Measurements from ENCODE around the gene ATP2C1. TPM values are rescaled to one million over a fixed set of nuclear protein-coding genes. Genes with fewer than 3 reads are reported as not detected.

Gene ATP2C1
- total and polyA plus RNA-seq, 4 donors, result 41.4 to 126 (median 74.2) TPM

GRCh38 chr3:130905551-130905950 lies 11.7 kb downstream of the ATP2C1 start:
- DNase-seq, result peak in 1 of 3 donors; percentile 30
- WGBS, 2 donors, result 26 to 38% methylated on average over 1 of the region's 1 CpG
- H3K27ac ChIP-seq (ENCODE audit: low read depth in 1 of 2, low read length in 1 of 2), result no peak overlapping the region
- H3K9me3 ChIP-seq (ENCODE audit: control insufficient read depth in 4 of 4, insufficient read depth in 3 of 4, low read length in 3 of 4), result no peaks in the 10 kb centered on the region
- H3K27me3 ChIP-seq (ENCODE audit: control insufficient read depth in 3 of 3, insufficient read depth in 3 of 3, low read length in 2 of 3), result no peaks in the 10 kb centered on the region
- peaks cover 0 to 19% (median 9%) of the 10 kb centered on the region in 5 donors for H3K4me1 ChIP-seq (ENCODE audit: control insufficient read depth in 5 of 5, insufficient read depth in 5 of 5, low read length in 5 of 5)
- no peak overlapping the region for H3K4me3 ChIP-seq
- peak overlapping the region in 1 of 2 donors; percentile 8 for H3K9ac ChIP-seq (ENCODE audit: insufficient read depth in 1 of 2, low read length in 2 of 2)
- ATAC-seq (ENCODE audit: insufficient read depth, low FRiP score), result peak; percentile 25
- no peaks in the 10 kb centered on the region for H3K36me3 ChIP-seq (ENCODE audit: control insufficient read depth in 4 of 4, insufficient read depth in 4 of 4, low read length in 4 of 4)
- TF ChIP-seq CTCF (IDR thresholded peaks at IDR 0.05; ENCODE audit: control extremely low read depth, extremely low read depth), result no peak

- ATAC-seq (ENCODE audit: insufficient read depth, low FRiP score) (no peak), DNase-seq (no peak)
- no peak overlapping the region for H3K9ac ChIP-seq (ENCODE audit: insufficient read depth in 1 of 2, low read length in 2 of 2)
- no peak for TF ChIP-seq CTCF (IDR thresholded peaks at IDR 0.05; ENCODE audit: control extremely low read depth, extremely low read depth)
- WGBS, 2 donors, result 84 to 92% methylated on average over 3 of the region's 3 CpGs
- no peak overlapping the region for H3K27ac ChIP-seq (ENCODE audit: low read depth in 1 of 2, low read length in 1 of 2)
- no peaks in the 10 kb centered on the region for H3K9me3 ChIP-seq (ENCODE audit: control insufficient read depth in 4 of 4, insufficient read depth in 3 of 4, low read length in 3 of 4)
- H3K36me3 ChIP-seq (ENCODE audit: control insufficient read depth in 4 of 4, insufficient read depth in 4 of 4, low read length in 4 of 4), result no peaks in the 10 kb centered on the region
- H3K4me3 ChIP-seq, result no peak overlapping the region
- peaks cover 0 to 14% (median 5%) of the 10 kb centered on the region in 5 donors for H3K4me1 ChIP-seq (ENCODE audit: control insufficient read depth in 5 of 5, insufficient read depth in 5 of 5, low read length in 5 of 5)
- H3K27me3 ChIP-seq (ENCODE audit: control insufficient read depth in 3 of 3, insufficient read depth in 3 of 3, low read length in 2 of 3), result no peaks in the 10 kb centered on the region
Observed at GRCh38 chr3:130906374-130906995, 12.6 kb downstream of the ATP2C1 start.

GRCh38 chr3:130907500-130907899 lies 13.6 kb downstream of the ATP2C1 start:
- no peaks in the 10 kb centered on the region for H3K27me3 ChIP-seq (ENCODE audit: control insufficient read depth in 3 of 3, insufficient read depth in 3 of 3, low read length in 2 of 3)
- no peak for TF ChIP-seq CTCF (IDR thresholded peaks at IDR 0.05; ENCODE audit: control extremely low read depth, extremely low read depth)
- H3K9me3 ChIP-seq (ENCODE audit: control insufficient read depth in 4 of 4, insufficient read depth in 3 of 4, low read length in 3 of 4), result no peaks in the 10 kb centered on the region
- no peak overlapping the region for H3K27ac ChIP-seq (ENCODE audit: low read depth in 1 of 2, low read length in 1 of 2)
- no peaks in the 10 kb centered on the region for H3K36me3 ChIP-seq (ENCODE audit: control insufficient read depth in 4 of 4, insufficient read depth in 4 of 4, low read length in 4 of 4)
- no peak for DNase-seq
- no peak overlapping the region for H3K9ac ChIP-seq (ENCODE audit: insufficient read depth in 1 of 2, low read length in 2 of 2)
- no peak overlapping the region for H3K4me3 ChIP-seq
- H3K4me1 ChIP-seq (ENCODE audit: control insufficient read depth in 5 of 5, insufficient read depth in 5 of 5, low read length in 5 of 5), result peaks cover 0 to 10% (median 5%) of the 10 kb centered on the region in 5 donors
- no peak for ATAC-seq (ENCODE audit: insufficient read depth, low FRiP score)

- no peak for TF ChIP-seq CTCF (IDR thresholded peaks at IDR 0.05; ENCODE audit: control extremely low read depth, extremely low read depth)
- no peaks in the 10 kb centered on the region for H3K27me3 ChIP-seq (ENCODE audit: control insufficient read depth in 3 of 3, insufficient read depth in 3 of 3, low read length in 2 of 3)
- no peak for DNase-seq
Observed at GRCh38 chr3:130907966-130908365, 14.1 kb downstream of the ATP2C1 start.

More at GRCh38 chr3:130907966-130908365, 14.1 kb downstream of the ATP2C1 start:
- no peaks in the 10 kb centered on the region for H3K9me3 ChIP-seq (ENCODE audit: control insufficient read depth in 4 of 4, insufficient read depth in 3 of 4, low read length in 3 of 4)
- no peak overlapping the region for H3K4me3 ChIP-seq
- peaks cover 0 to 10% (median 5%) of the 10 kb centered on the region in 5 donors for H3K4me1 ChIP-seq (ENCODE audit: control insufficient read depth in 5 of 5, insufficient read depth in 5 of 5, low read length in 5 of 5)
- no peak overlapping the region for H3K27ac ChIP-seq (ENCODE audit: low read depth in 1 of 2, low read length in 1 of 2)
- ATAC-seq (ENCODE audit: insufficient read depth, low FRiP score), result no peak
- H3K9ac ChIP-seq (ENCODE audit: insufficient read depth in 1 of 2, low read length in 2 of 2), result no peak overlapping the region
- no peaks in the 10 kb centered on the region for H3K36me3 ChIP-seq (ENCODE audit: control insufficient read depth in 4 of 4, insufficient read depth in 4 of 4, low read length in 4 of 4)

All from lung (tissue), 12 donors.